ENCODE data around the gene BEST4.

DNA sequence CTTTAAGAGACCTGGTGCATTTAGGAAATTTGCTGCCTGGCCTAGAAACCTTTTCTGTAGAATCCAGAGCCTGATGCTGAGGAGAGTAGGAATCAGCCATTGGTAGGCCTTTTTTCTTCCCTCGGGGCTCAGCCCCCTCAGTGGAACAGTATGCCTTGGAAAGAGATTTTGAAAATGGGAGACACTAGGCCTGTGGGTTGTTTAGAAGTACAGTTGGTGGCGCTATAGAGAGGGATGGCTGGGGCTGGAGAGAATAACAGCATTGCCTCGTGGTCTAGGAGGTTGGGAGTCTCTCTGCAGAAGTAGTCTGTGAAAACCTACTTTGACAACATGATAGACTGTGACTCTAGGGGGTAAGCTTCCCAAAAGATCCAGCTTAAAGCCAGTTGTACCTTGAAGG, 40.1 kb downstream of the BEST4 start:
- TF ChIP-seq, protein P1, sequence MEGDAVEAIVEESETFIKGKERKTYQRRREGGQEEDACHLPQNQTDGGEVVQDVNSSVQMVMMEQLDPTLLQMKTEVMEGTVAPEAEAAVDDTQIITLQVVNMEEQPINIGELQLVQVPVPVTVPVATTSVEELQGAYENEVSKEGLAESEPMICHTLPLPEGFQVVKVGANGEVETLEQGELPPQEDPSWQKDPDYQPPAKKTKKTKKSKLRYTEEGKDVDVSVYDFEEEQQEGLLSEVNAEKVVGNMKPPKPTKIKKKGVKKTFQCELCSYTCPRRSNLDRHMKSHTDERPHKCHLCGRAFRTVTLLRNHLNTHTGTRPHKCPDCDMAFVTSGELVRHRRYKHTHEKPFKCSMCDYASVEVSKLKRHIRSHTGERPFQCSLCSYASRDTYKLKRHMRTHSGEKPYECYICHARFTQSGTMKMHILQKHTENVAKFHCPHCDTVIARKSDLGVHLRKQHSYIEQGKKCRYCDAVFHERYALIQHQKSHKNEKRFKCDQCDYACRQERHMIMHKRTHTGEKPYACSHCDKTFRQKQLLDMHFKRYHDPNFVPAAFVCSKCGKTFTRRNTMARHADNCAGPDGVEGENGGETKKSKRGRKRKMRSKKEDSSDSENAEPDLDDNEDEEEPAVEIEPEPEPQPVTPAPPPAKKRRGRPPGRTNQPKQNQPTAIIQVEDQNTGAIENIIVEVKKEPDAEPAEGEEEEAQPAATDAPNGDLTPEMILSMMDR (IDR thresholded peaks at IDR 0.05) = no peak
- TF ChIP-seq POLR2A (IDR thresholded peaks at IDR 0.05) = no peak
